ENCODE measurements around the gene TGFB3. TPM values are rescaled to one million over a fixed set of nuclear protein-coding genes. Genes with fewer than 3 reads are reported as not detected.

The TGFB3 gene
- total RNA-seq, 1 experiment from 2014 or later: 6.3 TPM

GRCh38 chr14:75917322-75917945 lies 64.4 kb downstream of the TGFB3 start:
- H3K27ac ChIP-seq: no peak overlapping the region
- H3K4me1 ChIP-seq: 0 out of 2 replicates have a peak, but pooled peaks cover 3% of the 10 kb centered on the region
- 0 out of 2 replicates have a peak, but pooled peaks cover 3% of the 10 kb centered on the region for H3K9me3 ChIP-seq (replicated peaks)
- no peak overlapping the region for H3K4me3 ChIP-seq
- H3K36me3 ChIP-seq: no peaks in the 10 kb centered on the region
- H3K27me3 ChIP-seq: no peaks in the 10 kb centered on the region
- no peak for DNase-seq

DNA sequence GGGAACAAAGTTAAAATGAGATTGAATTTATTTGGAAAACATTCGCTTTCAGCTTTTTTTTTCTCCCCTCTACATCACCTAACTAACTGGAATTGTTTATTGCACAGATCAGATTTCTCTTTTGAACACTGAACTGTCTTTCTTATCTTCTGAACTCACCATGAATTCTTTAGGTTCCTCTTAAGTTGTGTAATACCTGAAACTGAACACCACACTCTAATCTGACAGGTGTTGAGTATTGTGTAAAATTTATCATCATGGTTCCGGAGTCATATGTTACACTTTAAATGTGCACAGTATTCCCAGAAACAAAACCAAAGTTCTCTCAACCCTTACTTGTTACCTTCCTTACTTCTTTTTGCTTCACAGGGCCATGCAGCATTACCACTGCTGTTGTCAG lies 66.8 kb downstream of the TGFB3 start:
- no peaks in the 10 kb centered on the region for H3K36me3 ChIP-seq
- peaks cover 8% of the 10 kb centered on the region for H3K4me1 ChIP-seq
- no peak for DNase-seq
- no peaks in the 10 kb centered on the region for H3K27me3 ChIP-seq
- no peak overlapping the region for H3K4me3 ChIP-seq
- no peaks in the 10 kb centered on the region for H3K9me3 ChIP-seq (replicated peaks)
- no peak overlapping the region for H3K27ac ChIP-seq

DNA sequence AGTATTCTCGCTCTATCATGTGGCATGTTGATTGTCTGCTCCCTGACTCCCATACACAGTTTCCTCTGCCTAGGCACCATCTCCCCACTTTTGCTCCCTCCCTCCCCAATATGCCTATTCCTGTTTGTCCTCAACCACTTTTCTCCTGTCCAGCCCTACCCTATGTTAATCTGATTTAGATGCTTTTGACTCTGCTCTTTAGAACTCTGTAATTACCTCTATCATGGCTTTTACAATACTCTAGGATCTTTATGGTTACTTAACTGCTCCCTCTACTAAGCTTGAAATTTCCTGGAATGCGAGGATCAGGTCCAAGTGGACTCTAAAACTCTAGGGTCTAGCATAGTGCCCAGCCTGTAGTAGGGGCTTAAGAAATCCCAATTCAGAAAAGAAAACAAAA lies 68.6 kb downstream of the TGFB3 start:
- H3K27ac ChIP-seq: no peak overlapping the region
- no peaks in the 10 kb centered on the region for H3K27me3 ChIP-seq
- H3K4me3 ChIP-seq: no peak overlapping the region
- peaks cover 14% of the 10 kb centered on the region for H3K4me1 ChIP-seq
- H3K9me3 ChIP-seq (replicated peaks): no peaks in the 10 kb centered on the region
- H3K36me3 ChIP-seq: no peaks in the 10 kb centered on the region
- DNase-seq: no peak

DNA sequence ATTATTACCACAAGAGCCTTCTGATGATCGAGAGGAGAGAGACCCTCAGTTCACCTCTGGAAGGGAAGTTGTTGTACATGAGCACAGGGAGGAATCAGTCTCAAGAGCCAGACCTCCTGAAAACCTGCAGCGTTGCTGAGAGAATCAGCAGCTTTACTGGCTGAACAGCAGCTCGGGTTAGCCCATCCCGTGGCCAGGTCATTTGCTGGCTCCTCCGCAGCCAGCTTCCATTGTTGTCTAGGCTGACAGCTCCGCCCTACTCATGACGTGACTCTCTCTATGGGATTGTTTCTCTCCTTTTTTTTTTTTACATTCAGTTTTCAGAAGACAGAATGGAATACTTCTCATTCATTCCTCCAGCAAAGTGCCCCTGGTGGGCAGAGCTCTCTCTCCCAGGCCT lies 69.9 kb downstream of the TGFB3 start:
- H3K4me1 ChIP-seq: peaks cover 14% of the 10 kb centered on the region
- no peaks in the 10 kb centered on the region for H3K27me3 ChIP-seq
- H3K27ac ChIP-seq: no peak overlapping the region
- H3K9me3 ChIP-seq (replicated peaks): no peaks in the 10 kb centered on the region
- no peaks in the 10 kb centered on the region for H3K36me3 ChIP-seq
- DNase-seq: no peak
- no peak overlapping the region for H3K4me3 ChIP-seq

- H3K9me3 ChIP-seq (replicated peaks): no peaks in the 10 kb centered on the region
- H3K4me3 ChIP-seq: no peak overlapping the region
- peak in 1 of 2 experiments; percentile 54 for DNase-seq
- no peaks in the 10 kb centered on the region for H3K27me3 ChIP-seq
- peaks cover 16% of the 10 kb centered on the region for H3K4me1 ChIP-seq
- H3K36me3 ChIP-seq: no peaks in the 10 kb centered on the region
- no peak overlapping the region for H3K27ac ChIP-seq
Observed at GRCh38 chr14:75910048-75910447, 71.7 kb downstream of the TGFB3 start.

DNA sequence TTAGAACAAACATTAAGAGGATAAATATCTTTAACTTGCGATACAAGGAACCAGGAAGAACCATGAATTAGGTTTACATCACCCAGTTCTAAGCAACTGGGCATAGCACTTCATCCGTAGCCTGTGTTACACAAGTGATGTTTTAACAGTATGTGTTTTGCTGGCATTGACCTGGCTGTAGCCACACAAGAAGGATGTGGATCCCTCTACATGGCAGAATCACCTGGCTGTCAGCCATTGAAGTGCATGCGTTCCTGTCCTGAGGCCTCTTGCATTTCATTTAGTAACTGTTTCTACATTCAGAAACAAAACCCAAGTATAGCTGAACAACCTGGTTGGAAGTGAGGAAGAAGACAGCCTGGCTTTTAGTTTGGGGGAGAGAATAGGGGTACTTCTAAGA lies 72.2 kb downstream of the TGFB3 start:
- H3K27me3 ChIP-seq: no peaks in the 10 kb centered on the region
- DNase-seq: no peak
- H3K36me3 ChIP-seq: no peaks in the 10 kb centered on the region
- no peak overlapping the region for H3K4me3 ChIP-seq
- H3K4me1 ChIP-seq: peaks cover 14% of the 10 kb centered on the region
- no peaks in the 10 kb centered on the region for H3K9me3 ChIP-seq (replicated peaks)
- H3K27ac ChIP-seq: no peak overlapping the region

Other genes with a start within 250 kb of the TGFB3 start
- 14.4 and 15.0 TPM in 2 replicates for gene IFT43, start 3.8 kb upstream of the TGFB3 start, total RNA-seq (2014; rRNA removed; shearing (Covaris generic))
- gene GPATCH2L, start 169.9 kb upstream of the TGFB3 start, total RNA-seq (2014; rRNA removed; shearing (Covaris generic)): 36.6 and 49.4 TPM in 2 replicates